Liver (tissue), 9 donors: Measurements from ENCODE around the gene GLIPR2. TPM values are rescaled to one million over a fixed set of nuclear protein-coding genes. Genes with fewer than 3 reads are reported as not detected.

Experiments used
- DNase-seq: peaks from one replicate; pipeline ENCODE4 v3.0.0-alpha.2; 2017; ENCODE audit warnings: low spot score
- H3K27ac ChIP-seq, 2 donors: one replicate each; pipeline ENCODE4 v1.7.0; 2013; ENCODE audit warnings: inconsistent platforms in 2 of 2, low read length in 2 of 2, control low read depth in 1 of 2, low read depth in 1 of 2, mild to moderate bottlenecking in 1 of 2
- H3K27me3 ChIP-seq, 4 donors: one replicate each; pipeline versions ENCODE4 v1.6.1 to v1.7.0; 2013; ENCODE audit warnings: low read length in 3 of 4, inconsistent platforms in 1 of 4, mild to moderate bottlenecking in 1 of 4, moderate library complexity in 1 of 4; ENCODE audit not compliant: control insufficient read depth in 4 of 4, insufficient read depth in 4 of 4
- H3K36me3 ChIP-seq, 4 donors: one replicate each; pipeline versions ENCODE4 v1.6.1 to v1.7.0; 2013; ENCODE audit warnings: low read length in 3 of 4, mild to moderate bottlenecking in 3 of 4, low read depth in 1 of 4, moderate library complexity in 1 of 4; ENCODE audit not compliant: control insufficient read depth in 4 of 4, insufficient read depth in 3 of 4
- H3K4me1 ChIP-seq, 4 donors: one replicate each; pipeline versions ENCODE4 v1.6.1 to v1.7.0; 2013; ENCODE audit warnings: low read length in 3 of 4, mild to moderate bottlenecking in 3 of 4, moderate library complexity in 1 of 4; ENCODE audit not compliant: control insufficient read depth in 4 of 4, insufficient read depth in 4 of 4
- H3K4me3 ChIP-seq, 3 donors: one replicate each; pipeline versions ENCODE4 v1.6.1 to v1.7.0; 2013; ENCODE audit warnings: low read length in 3 of 3, control low read depth in 1 of 3, low read depth in 1 of 3, mild to moderate bottlenecking in 1 of 3
- H3K9ac ChIP-seq, 2 donors: one replicate each; pipeline ENCODE4 v1.7.0; 2013; ENCODE audit warnings: low read length in 2 of 2, mild to moderate bottlenecking in 2 of 2, moderate library complexity in 2 of 2, control low read depth in 1 of 2, low read depth in 1 of 2
- H3K9me3 ChIP-seq, 4 donors: one replicate each; pipeline versions ENCODE4 v1.6.1 to v1.7.0; 2013; ENCODE audit warnings: low read length in 3 of 4; ENCODE audit not compliant: control insufficient read depth in 4 of 4
- EGR1 ChIP-seq, 2 donors: IDR thresholded peaks; 2 replicates each; pipeline ENCODE4 v1.6.1; 2016 to 2018; ENCODE audit warnings: antibody characterized with exemption in 2 of 2, low read depth in 2 of 2
- FOXA1 ChIP-seq: IDR thresholded peaks from 2 replicates; pipeline ENCODE4 v1.6.1; 2016; ENCODE audit warnings: antibody characterized with exemption
- FOXA2 ChIP-seq: IDR thresholded peaks from 2 replicates; pipeline ENCODE4 v1.6.1; 2016; ENCODE audit warnings: antibody characterized with exemption
- GABPA ChIP-seq, 2 donors: IDR thresholded peaks in 1 of 2; conservative IDR thresholded peaks in 1 of 2; 2 replicates each; pipeline ENCODE4 v1.6.1; 2016; ENCODE audit warnings: antibody characterized with exemption in 2 of 2, mild to moderate bottlenecking in 1 of 2, moderate library complexity in 1 of 2
- HNF4A ChIP-seq, 2 donors: conservative IDR thresholded peaks; 2 replicates each; pipeline ENCODE4 v1.6.1; 2016; ENCODE audit warnings: antibody characterized with exemption in 2 of 2, mild to moderate bottlenecking in 2 of 2
- NR2F2 ChIP-seq: IDR thresholded peaks from 2 replicates; pipeline ENCODE4 v1.6.1; 2016; ENCODE audit warnings: antibody characterized with exemption
- RAD21 ChIP-seq, 2 donors: IDR thresholded peaks; 2 replicates each; pipeline ENCODE4 v1.6.1; 2016; ENCODE audit warnings: antibody characterized with exemption in 2 of 2, mild to moderate bottlenecking in 2 of 2
- RXRA ChIP-seq, 2 donors: IDR thresholded peaks; 2 replicates each; pipeline ENCODE4 v1.6.1; 2017 to 2018; ENCODE audit warnings: antibody characterized with exemption in 2 of 2, mild to moderate bottlenecking in 1 of 2
- SP1 ChIP-seq: IDR thresholded peaks from 2 replicates; pipeline ENCODE4 v1.6.1; 2018; ENCODE audit warnings: antibody characterized with exemption, mild to moderate bottlenecking
- YY1 ChIP-seq: IDR thresholded peaks from 2 replicates; pipeline ENCODE4 v1.6.1; 2016; ENCODE audit warnings: antibody characterized with exemption, mild to moderate bottlenecking
- WGBS: extraction: QIAGEN DNeasy Blood & Tissue Kit; methylation state at CpG from one replicate; pipeline ENCODE4 v1.1.7; 2013; 5-methylcytosine and 5-hydroxymethylcytosine counted together
- polyA plus RNA-seq, 2 donors: library from polyadenylated mRNA; stranded (reverse) in 1 of 2; unstranded in 1 of 2; fragments of 200-250 nt in 1 of 2; fragments of >200 nt in 1 of 2; fragmentation: Nextera tagmentation in 1 of 2; extraction: Ambion mirVana in 1 of 2; gene quantifications; one replicate each; pipeline versions ENCODE4 v1.2.1 to v1.2.3, GENCODE V29; 2013 to 2015
- total RNA-seq, 2 donors: library from RNA; depleted of rRNA; stranded (reverse); fragments of >200 nt; gene quantifications; one replicate each; pipeline ENCODE4 v1.2.3, GENCODE V29; 2014
- TF ChIP-seq, protein P1 (sequence below): IDR thresholded peaks from 2 replicates; pipeline ENCODE4 v1.6.1; 2016; ENCODE audit warnings: antibody characterized with exemption
- TF ChIP-seq, protein P2 (sequence below): fragments of 150-350 bp; IDR thresholded peaks from 2 replicates; pipeline ENCODE4 v1.5.1; 2017; ENCODE audit warnings: improper control_type of control experiment, low read depth, low read length; ENCODE audit not compliant: missing input control
- TF ChIP-seq, protein P3 (sequence below): IDR thresholded peaks from 2 replicates; pipeline ENCODE4 v1.6.1; 2016; ENCODE audit warnings: antibody characterized with exemption
- TF ChIP-seq, protein P4 (sequence below): IDR thresholded peaks from 2 replicates; pipeline ENCODE4 v1.6.1; 2016; ENCODE audit warnings: antibody characterized with exemption, mild to moderate bottlenecking
- TF ChIP-seq, protein P5 (sequence below): IDR thresholded peaks from 2 replicates; pipeline ENCODE4 v1.6.1; 2016; ENCODE audit warnings: antibody characterized with exemption
- donor health status: healthy.
- donor health status: healthy.
- donor health status: healthy.
- donor health status: healthy.
- donor health status: healthy.

The GLIPR2 gene
- total and polyA plus RNA-seq, 4 donors, result 1.7 to 17.6 (median 2.9) TPM

DNA sequence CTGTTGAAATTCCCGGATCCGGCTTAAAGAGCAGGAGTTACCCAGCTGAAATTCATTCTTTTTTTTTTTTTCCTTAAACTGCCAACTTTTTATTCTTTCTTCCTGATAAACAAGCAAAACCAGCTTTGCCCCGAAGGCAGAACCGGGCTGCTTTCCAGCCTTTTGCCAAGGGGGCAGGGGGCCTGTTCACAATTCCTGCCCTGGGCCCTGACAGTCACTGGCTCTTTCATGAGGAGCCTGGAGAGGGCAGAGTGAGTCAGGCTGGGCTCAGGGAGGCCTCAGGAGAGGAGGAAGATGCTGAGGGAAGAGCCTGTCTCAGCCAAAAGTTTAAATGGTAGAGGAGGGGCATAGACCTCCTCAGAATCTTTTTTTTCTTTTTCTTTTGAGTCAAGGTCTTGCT, 4.8 kb downstream of the GLIPR2 start:
- peaks cover 9 to 26% (median 15%) of the 10 kb centered on the region in 4 donors for H3K4me1 ChIP-seq
- DNase-seq, result no peak
- 87% methylated on average over 4 of the region's 4 CpGs for WGBS
- no peak overlapping the region for H3K27ac ChIP-seq
- H3K9me3 ChIP-seq, result peaks cover 0 to 6% (median 3%) of the 10 kb centered on the region in 4 donors
- peak in 1 of 2 donors; percentile 14 for TF ChIP-seq RAD21 (IDR thresholded peaks at IDR 0.05)
- TF ChIP-seq NR2F2, result no peak
- H3K4me3 ChIP-seq, result no peak overlapping the region
- no peak overlapping the region for H3K9ac ChIP-seq
- H3K36me3 ChIP-seq, result no peaks in the 10 kb centered on the region
- H3K27me3 ChIP-seq, result no peaks in the 10 kb centered on the region

DNA sequence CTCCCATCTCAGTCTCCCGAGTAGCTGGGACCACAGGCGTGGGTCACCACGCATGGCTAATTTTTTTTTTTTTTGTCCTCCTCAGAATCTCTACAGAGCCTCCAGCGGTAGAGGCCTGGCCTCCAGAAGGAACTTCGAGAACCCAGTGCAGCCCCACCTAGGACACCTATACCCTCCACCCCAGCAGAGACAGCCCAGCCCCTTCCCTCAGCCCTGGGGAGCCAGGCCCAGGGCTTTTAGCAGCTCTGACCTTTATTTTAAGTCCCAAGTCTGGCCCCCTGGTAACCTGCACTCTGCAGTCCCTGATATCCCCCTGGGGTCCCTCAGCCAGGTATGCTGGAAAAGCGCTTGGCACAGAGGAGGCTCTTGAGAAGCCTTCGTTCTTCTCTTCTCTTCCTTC, 5.2 kb downstream of the GLIPR2 start:
- WGBS, result 94% methylated on average over 7 of the region's 7 CpGs
- H3K27me3 ChIP-seq, result no peaks in the 10 kb centered on the region
- no peak overlapping the region for H3K27ac ChIP-seq
- H3K9me3 ChIP-seq, result peaks cover 0 to 6% (median 3%) of the 10 kb centered on the region in 4 donors
- no peak overlapping the region for H3K9ac ChIP-seq
- DNase-seq, result no peak
- H3K36me3 ChIP-seq, result no peaks in the 10 kb centered on the region
- no peak overlapping the region for H3K4me3 ChIP-seq
- TF ChIP-seq, protein P1, sequence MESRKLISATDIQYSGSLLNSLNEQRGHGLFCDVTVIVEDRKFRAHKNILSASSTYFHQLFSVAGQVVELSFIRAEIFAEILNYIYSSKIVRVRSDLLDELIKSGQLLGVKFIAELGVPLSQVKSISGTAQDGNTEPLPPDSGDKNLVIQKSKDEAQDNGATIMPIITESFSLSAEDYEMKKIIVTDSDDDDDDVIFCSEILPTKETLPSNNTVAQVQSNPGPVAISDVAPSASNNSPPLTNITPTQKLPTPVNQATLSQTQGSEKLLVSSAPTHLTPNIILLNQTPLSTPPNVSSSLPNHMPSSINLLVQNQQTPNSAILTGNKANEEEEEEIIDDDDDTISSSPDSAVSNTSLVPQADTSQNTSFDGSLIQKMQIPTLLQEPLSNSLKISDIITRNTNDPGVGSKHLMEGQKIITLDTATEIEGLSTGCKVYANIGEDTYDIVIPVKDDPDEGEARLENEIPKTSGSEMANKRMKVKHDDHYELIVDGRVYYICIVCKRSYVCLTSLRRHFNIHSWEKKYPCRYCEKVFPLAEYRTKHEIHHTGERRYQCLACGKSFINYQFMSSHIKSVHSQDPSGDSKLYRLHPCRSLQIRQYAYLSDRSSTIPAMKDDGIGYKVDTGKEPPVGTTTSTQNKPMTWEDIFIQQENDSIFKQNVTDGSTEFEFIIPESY, result no peak
- TF ChIP-seq EGR1 (IDR thresholded peaks at IDR 0.05; ENCODE audit: low read depth in 2 of 2) (no peak), NR2F2 (no peak), GABPA (IDR thresholded peaks at IDR 0.05 in 1 of 2, conservative IDR thresholded peaks at IDR 0.05 in 1 of 2) (no peak), YY1 (no peak), HNF4A (conservative IDR thresholded peaks at IDR 0.05) (no peak)
- TF ChIP-seq, protein P2, sequence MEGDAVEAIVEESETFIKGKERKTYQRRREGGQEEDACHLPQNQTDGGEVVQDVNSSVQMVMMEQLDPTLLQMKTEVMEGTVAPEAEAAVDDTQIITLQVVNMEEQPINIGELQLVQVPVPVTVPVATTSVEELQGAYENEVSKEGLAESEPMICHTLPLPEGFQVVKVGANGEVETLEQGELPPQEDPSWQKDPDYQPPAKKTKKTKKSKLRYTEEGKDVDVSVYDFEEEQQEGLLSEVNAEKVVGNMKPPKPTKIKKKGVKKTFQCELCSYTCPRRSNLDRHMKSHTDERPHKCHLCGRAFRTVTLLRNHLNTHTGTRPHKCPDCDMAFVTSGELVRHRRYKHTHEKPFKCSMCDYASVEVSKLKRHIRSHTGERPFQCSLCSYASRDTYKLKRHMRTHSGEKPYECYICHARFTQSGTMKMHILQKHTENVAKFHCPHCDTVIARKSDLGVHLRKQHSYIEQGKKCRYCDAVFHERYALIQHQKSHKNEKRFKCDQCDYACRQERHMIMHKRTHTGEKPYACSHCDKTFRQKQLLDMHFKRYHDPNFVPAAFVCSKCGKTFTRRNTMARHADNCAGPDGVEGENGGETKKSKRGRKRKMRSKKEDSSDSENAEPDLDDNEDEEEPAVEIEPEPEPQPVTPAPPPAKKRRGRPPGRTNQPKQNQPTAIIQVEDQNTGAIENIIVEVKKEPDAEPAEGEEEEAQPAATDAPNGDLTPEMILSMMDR, result no peak
- TF ChIP-seq, protein P3, sequence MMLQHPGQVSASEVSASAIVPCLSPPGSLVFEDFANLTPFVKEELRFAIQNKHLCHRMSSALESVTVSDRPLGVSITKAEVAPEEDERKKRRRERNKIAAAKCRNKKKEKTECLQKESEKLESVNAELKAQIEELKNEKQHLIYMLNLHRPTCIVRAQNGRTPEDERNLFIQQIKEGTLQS, result no peak
- H3K4me1 ChIP-seq, result peaks cover 5 to 21% (median 12%) of the 10 kb centered on the region in 4 donors

DNA sequence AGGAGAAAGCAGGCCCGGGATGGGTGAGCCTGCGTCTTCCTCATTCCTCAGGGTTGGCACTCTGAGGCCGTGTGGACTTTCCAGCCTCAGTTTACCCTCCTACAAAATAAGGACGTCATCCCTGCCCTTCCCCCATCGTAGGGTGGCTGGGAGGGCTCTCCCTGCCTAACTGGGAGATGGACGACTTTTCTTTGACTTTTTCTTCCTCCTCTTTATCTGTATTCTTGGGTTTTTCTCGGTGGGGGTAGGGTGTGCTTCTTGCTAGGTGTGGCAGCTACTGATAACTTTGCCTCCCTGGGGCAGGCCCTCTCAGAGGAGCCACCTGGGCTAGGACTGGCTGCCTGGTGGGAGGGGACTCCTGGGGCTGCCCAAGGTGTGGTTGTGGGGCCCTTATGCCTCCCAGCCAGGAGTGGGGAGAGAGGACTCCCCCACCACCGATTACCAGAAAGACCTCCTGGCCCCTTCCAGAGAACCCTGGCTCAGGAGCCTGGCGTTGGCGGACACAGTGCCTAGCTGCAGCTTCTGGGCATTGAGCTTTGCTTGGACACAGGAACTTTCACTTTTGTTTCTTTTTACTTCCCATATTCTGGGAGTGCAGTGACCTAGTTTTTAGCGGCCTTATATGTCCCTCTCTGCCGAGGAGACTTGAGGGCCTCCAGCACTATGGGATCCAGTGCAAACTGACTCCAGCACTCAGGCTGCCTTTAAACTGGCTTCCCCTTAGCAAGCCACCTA, 6.1 kb downstream of the GLIPR2 start:
- Histone ChIP-seq H3K36me3 (no peaks in the 10 kb centered on the region), H3K27ac (peak overlapping the region; percentile 80 to 83), H3K9ac (peak overlapping the region in 1 of 2 donors; percentile 66), H3K4me1 (peaks cover 0 to 12% (median 6%) of the 10 kb centered on the region in 4 donors), H3K9me3 (peaks cover 0 to 6% (median 3%) of the 10 kb centered on the region in 4 donors), H3K4me3 (peak overlapping the region in 2 of 3 donors; percentile 24 to 25), H3K27me3 (no peaks in the 10 kb centered on the region)
- peak; percentile 73 for DNase-seq
- 38% methylated on average over 12 of the region's 12 CpGs for WGBS
- no peak for TF ChIP-seq NR2F2
- TF ChIP-seq, protein P4, sequence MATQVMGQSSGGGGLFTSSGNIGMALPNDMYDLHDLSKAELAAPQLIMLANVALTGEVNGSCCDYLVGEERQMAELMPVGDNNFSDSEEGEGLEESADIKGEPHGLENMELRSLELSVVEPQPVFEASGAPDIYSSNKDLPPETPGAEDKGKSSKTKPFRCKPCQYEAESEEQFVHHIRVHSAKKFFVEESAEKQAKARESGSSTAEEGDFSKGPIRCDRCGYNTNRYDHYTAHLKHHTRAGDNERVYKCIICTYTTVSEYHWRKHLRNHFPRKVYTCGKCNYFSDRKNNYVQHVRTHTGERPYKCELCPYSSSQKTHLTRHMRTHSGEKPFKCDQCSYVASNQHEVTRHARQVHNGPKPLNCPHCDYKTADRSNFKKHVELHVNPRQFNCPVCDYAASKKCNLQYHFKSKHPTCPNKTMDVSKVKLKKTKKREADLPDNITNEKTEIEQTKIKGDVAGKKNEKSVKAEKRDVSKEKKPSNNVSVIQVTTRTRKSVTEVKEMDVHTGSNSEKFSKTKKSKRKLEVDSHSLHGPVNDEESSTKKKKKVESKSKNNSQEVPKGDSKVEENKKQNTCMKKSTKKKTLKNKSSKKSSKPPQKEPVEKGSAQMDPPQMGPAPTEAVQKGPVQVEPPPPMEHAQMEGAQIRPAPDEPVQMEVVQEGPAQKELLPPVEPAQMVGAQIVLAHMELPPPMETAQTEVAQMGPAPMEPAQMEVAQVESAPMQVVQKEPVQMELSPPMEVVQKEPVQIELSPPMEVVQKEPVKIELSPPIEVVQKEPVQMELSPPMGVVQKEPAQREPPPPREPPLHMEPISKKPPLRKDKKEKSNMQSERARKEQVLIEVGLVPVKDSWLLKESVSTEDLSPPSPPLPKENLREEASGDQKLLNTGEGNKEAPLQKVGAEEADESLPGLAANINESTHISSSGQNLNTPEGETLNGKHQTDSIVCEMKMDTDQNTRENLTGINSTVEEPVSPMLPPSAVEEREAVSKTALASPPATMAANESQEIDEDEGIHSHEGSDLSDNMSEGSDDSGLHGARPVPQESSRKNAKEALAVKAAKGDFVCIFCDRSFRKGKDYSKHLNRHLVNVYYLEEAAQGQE, result no peak
- no peak for TF ChIP-seq RAD21 (IDR thresholded peaks at IDR 0.05)
- peak; percentile 61 for TF ChIP-seq SP1
- no peak for TF ChIP-seq YY1
- TF ChIP-seq EGR1 (IDR thresholded peaks at IDR 0.05; ENCODE audit: low read depth in 2 of 2), result no peak
- TF ChIP-seq, protein P3, result no peak
- no peak for TF ChIP-seq FOXA1
- TF ChIP-seq, protein P5, sequence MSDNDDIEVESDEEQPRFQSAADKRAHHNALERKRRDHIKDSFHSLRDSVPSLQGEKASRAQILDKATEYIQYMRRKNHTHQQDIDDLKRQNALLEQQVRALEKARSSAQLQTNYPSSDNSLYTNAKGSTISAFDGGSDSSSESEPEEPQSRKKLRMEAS, result no peak
- TF ChIP-seq RXRA (IDR thresholded peaks at IDR 0.05), result peak in 1 of 2 donors; percentile 21
- TF ChIP-seq FOXA2, result no peak
- TF ChIP-seq, protein P2, result no peak
